HG02798 (cell line): ENCODE measurements around the gene ARTN.

ENCODE experiments used
- ATAC-seq: cut with Tn5 transposase; IDR thresholded peaks from one replicate; pipeline ENCODE4 v1.9.1; 2021; ENCODE audit warnings: mild to moderate bottlenecking; ENCODE audit not compliant: unreplicated experiment, poor library complexity

Gene ARTN

DNA sequence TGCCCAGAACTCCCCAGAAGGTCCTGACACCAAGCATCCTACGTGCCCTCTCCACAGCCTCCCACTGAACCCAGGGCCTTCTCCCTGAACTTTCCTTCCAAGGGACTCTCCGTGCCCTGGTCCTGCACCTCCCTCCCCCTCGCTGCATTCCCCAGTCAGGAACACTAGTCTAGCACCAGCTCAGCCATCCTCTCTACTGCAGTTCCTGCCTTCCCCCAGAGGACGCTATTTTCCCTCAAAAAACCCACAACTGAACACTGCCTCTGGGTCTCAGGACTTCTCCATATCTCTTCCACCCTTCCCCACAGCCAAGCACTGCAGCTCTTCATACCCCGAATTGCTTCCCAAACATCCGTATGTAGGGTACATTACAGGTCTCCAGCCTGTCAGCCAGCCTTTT lies 12.6 kb upstream of the ARTN start:
- no peak for ATAC-seq

DNA sequence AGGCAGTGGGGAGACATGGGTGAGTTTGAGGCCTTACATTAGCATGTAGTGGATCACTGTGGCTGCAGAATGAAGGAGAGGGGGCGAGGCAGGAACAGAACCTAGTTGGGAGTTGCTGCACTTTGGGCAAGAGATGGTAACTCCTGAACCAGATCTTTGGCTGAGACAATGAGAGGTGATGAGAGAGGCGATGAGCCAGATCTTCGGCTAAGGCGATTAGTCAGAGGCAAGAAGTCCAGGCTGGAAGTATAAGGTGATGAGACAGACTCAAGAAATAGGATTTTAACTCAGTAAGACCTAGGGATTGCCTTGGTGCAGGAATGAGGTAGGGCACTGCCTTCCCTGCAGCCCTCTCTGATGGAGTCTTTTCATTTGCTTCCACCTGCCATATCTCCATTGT lies 9.1 kb upstream of the ARTN start:
- ATAC-seq: no peak

DNA sequence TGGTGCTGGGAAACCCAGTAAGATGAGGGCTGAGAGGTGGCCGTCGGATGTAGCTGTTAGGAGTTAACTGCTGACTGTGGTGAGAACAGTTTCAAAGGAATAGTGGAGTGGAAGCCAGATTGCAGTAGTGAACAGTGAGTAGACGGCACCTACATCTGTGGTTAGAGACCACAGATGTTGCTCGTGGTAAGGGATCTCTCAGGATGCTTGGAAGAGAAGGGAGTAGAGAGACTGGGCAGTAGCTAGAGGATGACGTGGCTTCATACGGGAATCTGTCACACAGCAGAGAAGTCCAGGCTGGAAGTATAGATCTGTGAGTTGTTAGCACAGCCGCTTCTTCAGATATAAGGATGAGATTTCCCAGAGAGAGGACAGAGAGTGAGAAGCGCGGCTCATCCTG lies 7.8 kb upstream of the ARTN start:
- ATAC-seq: no peak

DNA sequence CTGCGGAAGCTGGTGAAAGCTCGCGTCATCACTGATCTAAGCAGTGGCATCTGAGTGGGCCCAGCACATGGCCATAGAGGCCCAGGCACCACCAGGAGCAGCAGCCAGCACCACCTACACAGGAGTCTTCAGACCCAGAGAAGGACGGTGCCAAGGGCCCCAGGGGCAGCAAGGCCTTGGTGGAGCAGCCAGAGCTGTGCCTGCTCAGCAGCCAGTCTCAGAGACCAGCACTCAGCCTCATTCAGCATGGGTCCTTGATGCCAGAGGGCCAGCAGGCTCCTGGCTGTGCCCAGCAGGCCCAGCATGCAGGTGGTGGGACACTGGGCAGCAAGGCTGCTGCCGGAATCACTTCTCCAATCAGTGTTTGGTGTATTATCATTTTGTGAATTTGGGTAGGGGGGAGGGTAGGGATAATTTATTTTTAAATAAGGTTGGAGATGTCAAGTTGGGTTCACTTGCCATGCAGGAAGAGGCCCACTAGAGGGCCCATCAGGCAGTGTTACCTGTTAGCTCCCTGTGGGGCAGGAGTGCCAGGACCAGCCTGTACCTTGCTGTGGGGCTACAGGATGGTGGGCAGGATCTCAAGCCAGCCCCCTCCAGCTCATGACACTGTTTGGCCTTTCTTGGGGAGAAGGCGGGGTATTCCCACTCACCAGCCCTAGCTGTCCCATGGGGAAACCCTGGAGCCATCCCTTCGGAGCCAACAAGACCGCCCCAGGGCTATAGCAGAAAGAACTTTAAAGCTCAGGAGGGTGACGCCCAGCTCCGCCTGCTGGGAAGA lies 3.2 kb upstream of the ARTN start:
- no peak for ATAC-seq

DNA sequence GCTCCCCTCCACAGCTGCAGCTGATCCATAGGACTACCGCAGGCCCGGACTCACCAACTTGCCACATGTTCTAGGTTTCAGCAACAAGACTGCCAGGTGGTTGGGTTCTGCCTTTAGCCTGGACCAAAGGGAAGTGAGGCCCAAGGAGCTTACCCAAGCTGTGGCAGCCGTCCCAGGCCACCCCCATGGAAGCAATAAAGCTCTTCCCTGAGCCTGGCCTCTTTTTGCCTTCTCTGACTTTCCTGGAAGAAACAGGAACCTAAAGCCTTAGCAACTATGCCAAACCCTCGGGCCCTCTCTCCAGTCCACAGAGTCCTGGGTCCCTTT lies 2.7 kb upstream of the ARTN start:
- no peak for ATAC-seq

DNA sequence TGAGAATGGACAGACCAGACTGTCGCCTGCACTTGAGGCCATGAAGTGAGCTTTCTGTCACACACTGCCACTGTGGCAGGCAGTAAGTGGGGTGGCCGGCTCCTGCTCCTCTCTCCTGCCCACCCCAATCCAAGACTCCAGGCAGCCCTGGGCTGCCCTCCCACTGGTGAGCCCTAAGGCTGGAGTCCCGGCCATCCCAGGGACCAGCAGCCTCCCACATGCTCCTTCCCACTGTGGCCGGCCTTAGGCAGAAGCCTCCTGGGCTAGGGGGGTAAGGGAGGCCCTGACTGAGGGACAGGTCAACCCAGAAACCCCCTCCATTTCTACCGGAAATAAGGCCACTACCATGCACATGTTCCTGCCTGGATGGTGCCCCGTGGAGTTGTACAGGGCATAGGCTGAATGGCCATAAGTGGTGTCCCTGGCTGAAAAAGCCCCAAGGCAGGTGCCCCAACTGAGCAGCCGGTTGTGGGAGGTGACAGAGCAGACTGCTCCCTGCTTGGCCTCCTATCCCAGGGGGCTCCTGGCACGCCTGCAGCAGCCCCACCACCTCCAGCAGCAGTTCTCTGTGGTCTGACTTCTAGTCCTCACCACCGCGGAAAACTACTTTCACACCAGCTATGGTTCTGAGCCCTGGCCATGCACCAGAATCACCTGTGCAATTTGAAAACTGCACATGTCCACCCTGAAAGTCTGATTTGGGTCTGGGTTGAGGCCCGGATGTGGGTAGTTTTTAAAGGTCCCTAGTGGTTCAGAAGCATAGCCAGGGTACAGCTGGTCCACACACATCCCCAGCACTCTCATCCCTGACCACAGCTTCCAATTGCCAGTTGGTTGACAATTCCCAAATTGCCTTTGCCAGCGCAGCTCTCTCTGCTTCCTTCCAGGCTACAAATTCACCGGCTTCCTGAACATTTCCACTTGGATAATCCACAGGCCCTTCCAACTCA lies 1.6 kb upstream of the ARTN start:
- no peak for ATAC-seq

DNA sequence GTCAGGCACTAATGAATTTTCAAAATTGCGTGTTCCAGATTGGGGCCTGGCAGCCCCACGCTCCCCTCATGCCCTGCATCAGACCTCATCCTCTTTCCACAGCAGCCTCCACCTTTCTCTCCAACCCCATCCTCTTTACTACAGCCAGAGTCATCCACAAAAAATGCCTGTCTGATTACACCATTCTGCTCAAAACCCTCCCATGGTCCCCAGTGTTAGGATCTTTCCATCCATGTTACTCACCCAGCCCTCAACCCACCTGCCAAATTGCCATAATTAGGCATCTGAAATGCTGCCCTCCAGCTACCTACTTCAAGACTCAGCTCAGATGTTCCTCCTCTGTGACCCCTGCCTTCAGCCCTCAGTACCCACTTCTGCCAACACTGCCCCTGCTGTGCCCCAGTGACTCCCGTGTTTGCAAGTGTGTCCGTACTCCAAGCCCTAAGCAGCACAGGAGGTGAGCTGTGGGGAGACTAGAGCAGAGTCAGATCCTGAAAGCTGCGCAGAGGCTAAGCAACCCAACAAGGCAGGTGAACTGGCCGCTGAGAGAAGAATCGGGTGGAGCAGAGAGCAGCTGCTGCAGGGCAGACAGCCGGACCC lies 715 bp upstream of the ARTN start:
- ATAC-seq: no peak

DNA sequence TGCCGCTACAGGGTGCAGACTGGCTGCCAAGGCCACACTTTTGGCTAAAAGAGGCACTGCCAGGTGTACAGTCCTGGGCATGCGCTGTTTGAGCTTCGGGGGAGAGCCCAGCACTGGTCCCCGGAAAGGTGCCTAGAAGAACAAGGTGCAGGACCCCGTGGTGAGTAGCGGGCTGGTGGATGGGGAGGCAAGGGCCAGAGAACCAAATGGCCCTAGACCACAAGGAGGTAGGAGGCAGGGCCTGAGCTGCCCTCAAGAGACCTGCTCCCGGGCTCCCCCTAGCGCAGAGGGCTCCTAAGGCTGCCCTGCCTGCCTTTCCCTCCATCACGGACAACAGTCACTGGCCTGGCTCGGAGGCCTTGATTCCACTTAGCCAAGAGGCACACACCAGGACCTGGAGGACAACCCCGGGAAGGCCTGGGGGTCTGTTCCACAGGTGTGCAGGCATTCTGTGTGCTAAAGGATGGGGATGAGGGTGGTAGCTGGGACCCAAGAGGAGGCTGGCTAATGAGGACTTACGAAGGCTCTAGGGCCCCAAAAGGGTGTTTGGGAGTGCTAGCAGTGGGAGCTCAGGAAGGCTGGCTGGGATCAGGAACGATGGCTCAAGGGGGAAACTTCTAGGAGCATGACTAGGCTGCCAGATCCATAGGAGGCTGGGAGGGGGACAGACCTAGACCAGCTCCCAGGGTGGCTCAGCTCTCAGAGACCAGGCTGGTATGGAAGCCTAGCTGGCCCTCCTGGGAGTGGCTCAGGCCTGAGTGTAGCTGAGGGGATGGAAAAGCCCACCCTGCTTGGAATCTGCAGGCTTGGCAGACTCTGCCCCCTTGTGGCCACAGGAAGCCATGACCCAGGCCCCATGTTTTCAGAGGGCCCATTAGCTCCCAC lies 742 bp downstream of the ARTN start:
- no peak for ATAC-seq

DNA sequence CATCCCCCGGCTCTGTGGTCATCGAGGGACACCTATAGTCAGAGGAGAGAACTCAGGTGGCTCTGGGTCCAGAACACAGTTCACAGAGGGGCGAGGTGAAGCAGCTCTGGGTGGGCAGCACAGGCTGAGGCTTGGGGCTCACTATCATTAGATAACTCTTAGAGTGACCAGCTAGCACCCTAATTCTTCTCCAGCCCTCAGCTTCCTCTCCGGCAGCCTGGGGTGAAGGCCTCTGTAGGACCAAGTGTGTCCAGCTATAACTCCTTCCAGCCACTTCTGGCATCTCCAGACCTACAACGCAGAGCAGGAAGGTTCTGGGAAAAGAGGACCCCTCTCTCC lies 1.4 kb downstream of the ARTN start:
- no peak for ATAC-seq

DNA sequence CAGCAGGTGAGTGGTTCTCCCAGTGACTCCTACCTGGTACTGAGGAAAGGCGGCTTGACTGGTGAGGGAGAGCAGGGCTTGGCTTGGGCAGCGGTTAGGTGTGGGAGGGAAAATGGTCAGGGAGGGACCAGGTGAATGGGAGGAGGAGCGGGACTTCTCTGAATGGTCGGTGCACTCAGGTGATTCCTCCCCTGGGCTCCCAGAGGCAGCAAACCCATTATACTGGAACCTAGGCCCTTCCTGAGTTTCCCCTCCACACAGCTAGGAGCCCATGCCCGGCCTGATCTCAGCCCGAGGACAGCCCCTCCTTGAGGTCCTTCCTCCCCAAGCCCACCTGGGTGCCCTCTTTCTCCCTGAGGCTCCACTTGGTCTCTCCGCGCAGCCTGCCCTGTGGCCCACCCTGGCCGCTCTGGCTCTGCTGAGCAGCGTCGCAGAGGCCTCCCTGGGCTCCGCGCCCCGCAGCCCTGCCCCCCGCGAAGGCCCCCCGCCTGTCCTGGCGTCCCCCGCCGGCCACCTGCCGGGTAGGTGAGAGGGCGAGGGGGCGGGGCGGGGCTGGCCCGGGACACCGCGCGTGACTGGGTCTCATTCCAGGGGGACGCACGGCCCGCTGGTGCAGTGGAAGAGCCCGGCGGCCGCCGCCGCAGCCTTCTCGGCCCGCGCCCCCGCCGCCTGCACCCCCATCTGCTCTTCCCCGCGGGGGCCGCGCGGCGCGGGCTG lies 2.3 kb downstream of the ARTN start:
- no peak for ATAC-seq

DNA sequence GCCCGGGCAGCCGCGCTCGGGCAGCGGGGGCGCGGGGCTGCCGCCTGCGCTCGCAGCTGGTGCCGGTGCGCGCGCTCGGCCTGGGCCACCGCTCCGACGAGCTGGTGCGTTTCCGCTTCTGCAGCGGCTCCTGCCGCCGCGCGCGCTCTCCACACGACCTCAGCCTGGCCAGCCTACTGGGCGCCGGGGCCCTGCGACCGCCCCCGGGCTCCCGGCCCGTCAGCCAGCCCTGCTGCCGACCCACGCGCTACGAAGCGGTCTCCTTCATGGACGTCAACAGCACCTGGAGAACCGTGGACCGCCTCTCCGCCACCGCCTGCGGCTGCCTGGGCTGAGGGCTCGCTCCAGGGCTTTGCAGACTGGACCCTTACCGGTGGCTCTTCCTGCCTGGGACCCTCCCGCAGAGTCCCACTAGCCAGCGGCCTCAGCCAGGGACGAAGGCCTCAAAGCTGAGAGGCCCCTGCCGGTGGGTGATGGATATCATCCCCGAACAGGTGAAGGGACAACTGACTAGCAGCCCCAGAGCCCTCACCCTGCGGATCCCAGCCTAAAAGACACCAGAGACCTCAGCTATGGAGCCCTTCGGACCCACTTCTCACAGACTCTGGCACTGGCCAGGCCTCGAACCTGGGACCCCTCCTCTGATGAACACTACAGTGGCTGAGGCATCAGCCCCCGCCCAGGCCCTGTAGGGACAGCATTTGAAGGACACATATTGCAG lies 3.0 kb downstream of the ARTN start:
- no peak for ATAC-seq

DNA sequence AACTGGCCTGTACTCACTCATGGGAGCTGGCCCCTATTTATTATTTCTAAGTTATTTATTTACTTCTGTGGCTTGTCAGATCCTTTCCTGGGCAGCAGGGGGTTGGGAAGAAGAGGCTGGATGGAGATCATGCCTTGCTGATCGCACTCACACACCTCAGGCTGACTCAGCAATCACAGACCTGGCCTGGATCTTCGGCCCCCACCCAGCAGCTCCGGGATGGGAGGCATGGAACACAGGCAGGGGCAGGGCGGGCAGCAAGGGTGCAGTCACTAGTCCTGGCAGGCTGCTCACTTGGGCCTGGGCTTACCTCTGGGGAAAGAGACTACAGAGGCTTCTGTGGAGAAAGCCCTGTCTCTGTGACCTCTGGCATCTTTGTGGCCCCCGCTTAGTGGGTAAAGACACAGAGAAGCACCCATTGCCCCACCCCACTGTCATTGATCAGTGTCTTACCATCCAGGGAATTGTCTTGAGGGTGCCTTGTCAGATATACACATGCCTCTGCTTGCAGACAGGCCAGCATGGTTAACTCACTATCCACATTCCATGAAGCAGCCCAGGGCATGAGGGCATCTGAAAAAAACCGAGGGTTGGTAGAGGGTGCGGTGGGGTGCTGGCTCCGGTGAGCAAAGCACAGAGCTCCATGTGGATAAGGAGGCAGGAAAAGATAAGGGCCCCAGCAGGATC lies 3.7 kb downstream of the ARTN start:
- ATAC-seq: no peak

DNA sequence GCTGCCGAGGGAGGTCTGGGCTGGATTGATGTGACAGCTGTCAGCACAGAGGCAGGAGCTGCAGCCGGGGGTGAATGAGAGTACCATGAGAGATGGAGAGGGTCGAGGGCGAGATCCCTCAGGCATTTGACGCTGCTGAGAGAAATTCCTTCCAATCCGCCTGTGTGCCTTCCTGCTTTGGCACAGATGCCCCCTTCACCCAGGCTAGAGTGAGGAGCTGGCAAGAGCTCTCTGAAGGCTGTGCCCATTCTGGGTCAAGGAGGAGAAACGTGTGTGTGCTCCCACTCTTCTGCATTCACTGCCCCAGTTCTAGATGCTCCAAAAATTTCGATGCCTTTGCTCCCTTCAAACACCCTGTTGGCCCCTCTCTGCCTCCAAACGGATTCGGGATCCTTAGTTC lies 4.8 kb downstream of the ARTN start:
- ATAC-seq: no peak

DNA sequence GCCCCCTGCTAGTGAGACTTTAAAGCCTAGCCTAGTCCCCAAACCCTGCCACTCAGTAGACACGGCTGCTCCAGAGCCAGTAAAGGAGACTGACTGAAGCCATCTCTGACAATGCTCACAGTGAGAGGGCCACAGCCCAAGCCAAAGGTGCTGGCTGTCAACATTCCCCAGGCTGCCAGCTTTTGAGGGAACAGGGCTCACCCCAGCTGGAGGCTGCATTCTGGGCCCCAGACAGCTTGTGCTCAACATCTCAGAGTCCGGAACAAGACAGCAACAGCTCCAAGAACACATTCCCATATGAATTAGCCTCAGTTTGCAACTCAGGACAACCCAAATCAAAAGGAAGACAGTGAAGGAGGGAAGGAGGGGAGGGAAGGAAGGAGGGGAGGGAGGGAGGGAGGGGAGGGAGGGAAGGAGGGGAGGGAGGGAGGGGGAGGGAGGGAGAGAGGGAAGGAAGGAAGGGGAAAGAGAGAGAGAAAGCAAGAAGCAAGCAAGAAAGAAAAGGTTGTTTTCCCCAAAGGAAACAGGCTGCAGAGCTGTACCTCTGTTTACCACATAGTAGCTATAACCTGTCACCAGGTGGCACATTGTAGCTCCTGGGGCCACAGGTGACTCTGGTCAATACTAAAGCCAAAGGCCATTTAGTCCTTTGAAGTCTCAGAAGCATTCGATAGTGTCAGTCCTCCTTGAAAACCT lies 5.4 kb downstream of the ARTN start:
- no peak for ATAC-seq

DNA sequence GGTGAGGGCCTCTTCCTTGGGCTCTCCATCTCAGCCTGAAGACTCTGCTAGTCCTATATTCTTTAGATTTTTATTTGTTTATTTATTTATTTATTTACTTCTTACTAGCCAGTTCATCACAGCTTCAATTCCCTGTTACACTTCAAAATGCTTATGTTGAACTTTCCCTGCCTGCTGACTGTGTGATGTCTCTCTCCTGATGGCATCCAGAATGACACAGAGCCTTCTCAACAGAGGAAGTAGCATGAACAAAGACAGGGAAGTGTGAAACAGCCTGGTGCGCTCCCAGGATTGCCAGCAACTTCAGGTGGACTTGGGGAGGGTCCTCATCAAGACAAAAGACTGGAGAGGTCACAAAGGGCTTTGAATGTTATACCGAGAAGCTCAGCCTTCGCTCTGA lies 8.8 kb downstream of the ARTN start:
- ATAC-seq: no peak

DNA sequence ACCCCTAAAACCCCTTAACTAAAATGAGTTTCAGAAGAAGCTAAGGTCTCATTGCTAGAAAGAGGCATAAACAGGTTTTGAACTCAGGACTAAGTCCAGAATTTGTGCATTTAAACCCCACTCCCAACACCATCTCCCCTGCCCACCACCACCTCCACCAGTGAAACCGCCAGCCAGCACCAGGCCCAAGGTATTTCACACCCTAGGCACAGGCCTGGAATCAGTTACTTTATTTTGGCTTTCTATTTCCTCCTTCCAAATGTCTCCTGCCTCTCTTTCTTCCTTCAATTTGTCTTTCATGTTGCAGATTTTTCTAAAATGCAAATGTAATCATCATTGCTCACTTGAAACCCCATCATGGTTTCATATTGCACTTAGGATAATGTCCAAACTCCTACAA lies 11.3 kb downstream of the ARTN start:
- no peak for ATAC-seq

DNA sequence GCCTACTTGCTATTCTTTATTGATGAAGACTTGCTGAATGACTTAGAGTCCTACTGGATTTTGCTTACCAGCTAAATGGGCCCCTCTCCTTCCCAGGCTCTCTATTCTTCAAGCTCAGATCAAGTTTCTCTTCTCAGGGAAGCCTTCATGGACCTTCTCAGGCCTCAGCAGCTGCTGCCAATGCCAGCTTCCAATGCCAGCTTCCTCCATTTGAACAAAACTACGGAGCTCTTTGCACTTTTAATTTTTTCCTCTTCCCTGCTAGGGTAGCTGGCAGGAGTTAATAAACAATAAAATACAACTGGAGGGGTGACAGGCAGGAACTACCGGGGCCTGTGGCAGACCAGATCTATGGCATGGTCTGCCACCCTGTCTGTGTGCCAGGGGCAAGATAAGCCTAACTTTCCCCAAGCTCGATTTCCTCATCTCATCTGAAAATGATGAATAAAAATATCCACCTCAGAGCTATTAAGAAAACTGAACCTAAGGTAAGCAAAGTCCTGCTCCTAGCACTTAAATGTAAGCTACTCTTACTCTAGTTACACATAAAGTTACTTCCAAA lies 12.2 kb downstream of the ARTN start:
- no peak for ATAC-seq
